GM19193 (cell line): ENCODE data around the gene ASCL1.

ENCODE experiments used
- POLR2A ChIP-seq: IDR thresholded peaks from 4 replicates; pipeline ENCODE4 v1.6.1; 2011; ENCODE audit not compliant: insufficient read depth, insufficient read length; ENCODE audit errors: extremely low read depth

ASCL1 gene

GRCh38 chr12:102960766-102961465, 3.4 kb downstream of the ASCL1 start:
- no peak for TF ChIP-seq POLR2A

- TF ChIP-seq POLR2A: no peak
Observed at GRCh38 chr12:102961466-102961855, 4.0 kb downstream of the ASCL1 start.

- TF ChIP-seq POLR2A: no peak
Observed at GRCh38 chr12:102962532-102962931, 5.1 kb downstream of the ASCL1 start.

- no peak for TF ChIP-seq POLR2A
Observed at GRCh38 chr12:102962986-102963385, 5.5 kb downstream of the ASCL1 start.

GRCh38 chr12:102963796-102964195, 6.3 kb downstream of the ASCL1 start:
- no peak for TF ChIP-seq POLR2A

GRCh38 chr12:102964872-102965271, 7.4 kb downstream of the ASCL1 start:
- no peak for TF ChIP-seq POLR2A

- no peak for TF ChIP-seq POLR2A
Observed at GRCh38 chr12:102965281-102966155, 8.0 kb downstream of the ASCL1 start.

GRCh38 chr12:102966200-102966863, 8.9 kb downstream of the ASCL1 start:
- TF ChIP-seq POLR2A: no peak

GRCh38 chr12:102970780-102971179, 13.3 kb downstream of the ASCL1 start:
- TF ChIP-seq POLR2A: no peak

- TF ChIP-seq POLR2A: no peak
Observed at GRCh38 chr12:102971227-102971626, 13.8 kb downstream of the ASCL1 start.

- no peak for TF ChIP-seq POLR2A
Observed at GRCh38 chr12:102973583-102973982, 16.1 kb downstream of the ASCL1 start.

- TF ChIP-seq POLR2A: no peak
Observed at GRCh38 chr12:102976609-102977280, 19.3 kb downstream of the ASCL1 start.

GRCh38 chr12:102977945-102978706, 20.7 kb downstream of the ASCL1 start:
- TF ChIP-seq POLR2A: no peak

- no peak for TF ChIP-seq POLR2A
Observed at GRCh38 chr12:102980350-102980749, 22.9 kb downstream of the ASCL1 start.
